ENCODE results near the gene APOBEC3B. TPM values are rescaled to one million over a fixed set of nuclear protein-coding genes. Genes with fewer than 3 reads are reported as not detected.

APOBEC3B gene
- total and polyA plus RNA-seq, 2 of the 8 experiments (the other 6 are each of a cell fraction or from before 2014, with no cell fraction given) = 14.2 to 74.9 TPM

DNA sequence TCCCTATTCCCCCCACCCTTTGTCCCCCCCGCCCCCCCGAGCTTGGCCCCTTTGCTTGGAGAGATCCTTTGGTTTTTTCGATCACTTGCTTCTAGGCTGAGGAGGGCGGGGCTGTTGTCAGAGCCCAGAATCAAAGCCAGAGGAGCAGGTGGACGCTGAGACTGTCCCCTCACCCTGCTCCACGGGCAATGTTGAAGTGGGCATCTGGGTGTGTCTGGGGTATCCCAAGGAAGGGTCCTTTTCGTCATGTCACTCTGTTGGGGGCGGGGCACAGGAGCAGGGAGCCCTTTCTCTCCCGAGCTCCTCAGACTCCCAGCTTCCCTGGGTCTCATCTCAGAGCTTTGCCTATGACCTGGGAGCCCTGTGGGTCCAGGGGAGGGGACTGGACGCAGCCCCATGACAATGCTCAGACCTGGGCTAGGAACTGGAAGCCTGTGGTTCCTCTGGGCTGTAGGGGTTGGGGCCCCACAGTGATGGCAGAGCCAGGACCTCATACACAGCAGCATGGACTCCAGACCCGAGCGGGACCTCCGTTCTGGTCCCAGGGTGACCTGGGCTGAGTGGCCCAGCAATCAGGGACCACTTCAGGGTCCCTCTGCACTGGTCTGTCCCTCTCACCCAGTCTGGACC lies 27.6 kb upstream of the APOBEC3B start:
- Histone ChIP-seq H3K36me3 (ENCODE audit: control insufficient read depth in 2 of 4, insufficient read depth in 4 of 4, low read length in 3 of 4) (no peaks in the 10 kb centered on the region), H3K27ac (ENCODE audit: low read depth, low read length) (no peak overlapping the region), H4K91ac (replicated peaks; ENCODE audit: insufficient read length, low read length) (no peak overlapping the region), H2BK20ac (ENCODE audit: low read length) (no peak overlapping the region), H2BK15ac (ENCODE audit: low read length) (no peak overlapping the region), H3K18ac (ENCODE audit: extremely low read depth, low read length) (no peak overlapping the region), H2BK5ac (ENCODE audit: low read depth, low read length) (no peak overlapping the region), H2AK5ac (ENCODE audit: low read depth, low read length) (no peak overlapping the region), H4K20me1 (replicated peaks in 1 of 2; ENCODE audit: control insufficient read depth in 1 of 2, insufficient read depth in 2 of 2, low read length in 2 of 2) (no peaks in the 10 kb centered on the region), H4K5ac (ENCODE audit: insufficient read length, low read depth, low read length) (no peak overlapping the region), H4K8ac (ENCODE audit: extremely low read depth, insufficient read depth, low read length) (no peak overlapping the region), H3K9me3 (ENCODE audit: insufficient read depth in 2 of 2, low read depth in 1 of 2, low read length in 1 of 2) (no peaks in the 10 kb centered on the region), H3K23me2 (ENCODE audit: low read depth, low read length) (no peaks in the 10 kb centered on the region), H3K23ac (ENCODE audit: insufficient read length) (no peak overlapping the region), H3K4ac (replicated peaks; ENCODE audit: insufficient read length, low read depth, low read length) (no peak overlapping the region), H2AFZ (ENCODE audit: low read length) (no peak overlapping the region), H2BK12ac (ENCODE audit: low read depth, low read length) (no peak overlapping the region), H3K14ac (ENCODE audit: insufficient read length) (no peak overlapping the region), H3K9ac (replicated peaks in 1 of 4; ENCODE audit: extremely low read depth in 1 of 4, low read depth in 3 of 4, low read length in 3 of 4) (no peak overlapping the region), H3K79me1 (ENCODE audit: low read depth, low read length) (no peaks in the 10 kb centered on the region), H3K27me3 (replicated peaks in 1 of 4; ENCODE audit: control insufficient read depth in 3 of 4, extremely low read depth in 1 of 4, insufficient read depth in 3 of 4, low read length in 3 of 4) (no peaks in the 10 kb centered on the region; a peak in 1 of 7 replicates), H3K79me2 (ENCODE audit: control insufficient read depth in 1 of 2, insufficient read depth in 2 of 2, low read length in 2 of 2) (no peaks in the 10 kb centered on the region), H3K56ac (replicated peaks; ENCODE audit: insufficient read length, low read depth, low read length) (no peak overlapping the region), H2BK120ac (replicated peaks; ENCODE audit: low read depth, low read length) (no peak overlapping the region), H3K4me1 (replicated peaks in 1 of 4; ENCODE audit: control insufficient read depth in 3 of 4, insufficient read depth in 4 of 4, low read length in 3 of 4) (no peaks in the 10 kb centered on the region), H3K4me2 (ENCODE audit: insufficient read depth in 1 of 2, low read depth in 2 of 2, low read length in 2 of 2) (no peak overlapping the region), H3K4me3 (ENCODE audit: extremely low read depth in 1 of 4, insufficient read depth in 2 of 4, low read depth in 3 of 4, low read length in 4 of 4) (no peak overlapping the region)
- POLR2A ChIA-PET (ENCODE audit: partially characterized antibody) = no interaction called here
- CTCF ChIA-PET (ENCODE audit: partially characterized antibody) = interaction anchor here (1.0 to 1.3 kb wide), 3 partner anchors 11 to 114 kb away, joined by 3 read pairs; no protein-coding TSS in a partner anchor
- 81% methylated on average over 11 of the region's 13 CpGs; no CpG with 5 or more reads in 1 of the 2 experiments for WGBS, 2 experiments (ENCODE audit: extremely low coverage in 1 of 2, insufficient coverage in 1 of 2, insufficient read length in 1 of 2, insufficient replicate concordance in 2 of 2, low coverage in 1 of 2, low lambda C conversion rate in 2 of 2, missing lambda C conversion rate in 1 of 2)
- DNase-seq (ENCODE audit: low read depth in 1 of 2, low spot score in 2 of 2) (no peak), FAIRE-seq (no peak)
- TF ChIP-seq RFX5 (IDR thresholded peaks at IDR 0.05; ENCODE audit: borderline replicate concordance, low read depth, low read length) = no peak
- TF ChIP-seq CBX5 (IDR thresholded peaks at IDR 0.05; ENCODE audit: low read depth, low read length) = no peak
- no peak for TF ChIP-seq MAFK (IDR thresholded peaks at IDR 0.05; ENCODE audit: low read depth, low read length)
